Renal pelvis (tissue), 3 donors: ENCODE data around the gene CD6. TPM values are rescaled to one million over a fixed set of nuclear protein-coding genes. Genes with fewer than 3 reads are reported as not detected.

Experiments
- polyA plus RNA-seq, 3 donors: library from polyadenylated mRNA; unstranded; fragments of 120-200 nt; gene quantifications; one replicate each; pipeline ENCODE4 v1.2.1, GENCODE V29; 2013; ENCODE audit not compliant: insufficient read length in 3 of 3

The CD6 gene
- polyA plus RNA-seq, 3 donors = 1.1 to 2.5 (median 1.8) TPM

Other genes with a start within 250 kb of the CD6 start
- gene MS4A18, start 247.0 kb upstream of the CD6 start, polyA plus RNA-seq = not detected
- gene MS4A15, start 214.8 kb upstream of the CD6 start, polyA plus RNA-seq = not detected
- gene MS4A10, start 186.3 kb upstream of the CD6 start, polyA plus RNA-seq = under 1 TPM; 0.10 to 0.24 (median 0.12) TPM
- 10 to 100 TPM; 20.4 to 24.7 (median 23.5) TPM for gene CCDC86, start 129.6 kb upstream of the CD6 start, polyA plus RNA-seq
- under 1 TPM; 0.16 to 0.34 (median 0.24) TPM for gene PTGDR2, start 115.7 kb upstream of the CD6 start, polyA plus RNA-seq
- under 1 TPM in 2 of 3 donors, not detected in 1; 0.10 to 0.11 TPM for gene ZP1, start 104.1 kb upstream of the CD6 start, polyA plus RNA-seq
- 100 to 1,000 TPM; 134 to 141 (median 141) TPM for gene PRPF19, start 65.1 kb upstream of the CD6 start, polyA plus RNA-seq
- 100 to 1,000 TPM in 1 of 3 donors, 10 to 100 TPM in 2; 84.4 to 101 (median 89.5) TPM for gene TMEM109, start 57.5 kb upstream of the CD6 start, polyA plus RNA-seq
- 10 to 100 TPM; 70.4 to 97.9 (median 94.0) TPM for gene TMEM132A, start 47.2 kb upstream of the CD6 start, polyA plus RNA-seq
- 10 to 100 TPM; 16.9 to 22.2 (median 18.4) TPM for gene SLC15A3, start 19.5 kb upstream of the CD6 start, polyA plus RNA-seq
- gene CD5, start 130.8 kb downstream of the CD6 start, polyA plus RNA-seq = under 1 TPM in 2 of 3 donors, not detected in 1; 0.09 to 0.10 TPM
- gene VPS37C, start 189.7 kb downstream of the CD6 start, polyA plus RNA-seq = 10 to 100 TPM; 20.7 to 22.6 (median 20.7) TPM
- gene PGA3, start 231.8 kb downstream of the CD6 start, polyA plus RNA-seq = under 1 TPM in 2 of 3 donors, not detected in 1; 0.30 to 0.51 TPM